ENCODE results near the gene DIAPH3. TPM values are rescaled to one million over a fixed set of nuclear protein-coding genes. Genes with fewer than 3 reads are reported as not detected.

The DIAPH3 gene
- total and polyA plus RNA-seq, 2 of the 8 experiments (the other 6 are each of a cell fraction or from before 2014, with no cell fraction given), result 8.0 to 30.8 TPM

- no peaks in the 10 kb centered on the region for H3K79me2 ChIP-seq (ENCODE audit: control insufficient read depth in 1 of 2, insufficient read depth in 2 of 2, low read length in 2 of 2)
- ChIA-PET CTCF (ENCODE audit: partially characterized antibody) (no interaction called here), POLR2A (ENCODE audit: partially characterized antibody) (no interaction called here)
- no peak overlapping the region for H3K9ac ChIP-seq (replicated peaks in 1 of 4; ENCODE audit: extremely low read depth in 1 of 4, low read depth in 3 of 4, low read length in 3 of 4)
- H3K4me3 ChIP-seq (ENCODE audit: extremely low read depth in 1 of 4, insufficient read depth in 2 of 4, low read depth in 3 of 4, low read length in 4 of 4), result no peak overlapping the region
- 89 to 100% methylated on average over 1 to 6 of the region's 6 CpGs for WGBS, 2 experiments (ENCODE audit: extremely low coverage in 1 of 2, insufficient coverage in 1 of 2, insufficient read length in 1 of 2, insufficient replicate concordance in 2 of 2, low coverage in 1 of 2, low lambda C conversion rate in 2 of 2, missing lambda C conversion rate in 1 of 2)
- no peaks in the 10 kb centered on the region for H3K4me1 ChIP-seq (replicated peaks in 1 of 4; ENCODE audit: control insufficient read depth in 3 of 4, insufficient read depth in 4 of 4, low read length in 3 of 4)
- H2AK5ac ChIP-seq (ENCODE audit: low read depth, low read length), result no peak overlapping the region
- DNase-seq (ENCODE audit: low read depth in 1 of 2, low spot score in 2 of 2) (no peak), FAIRE-seq (no peak)
- no peaks in the 10 kb centered on the region for H3K9me3 ChIP-seq (ENCODE audit: insufficient read depth in 2 of 2, low read depth in 1 of 2, low read length in 1 of 2)
- H3K4ac ChIP-seq (replicated peaks; ENCODE audit: insufficient read length, low read depth, low read length), result no peak overlapping the region
- H3K18ac ChIP-seq (ENCODE audit: extremely low read depth, low read length), result no peak overlapping the region
- no peak overlapping the region for H4K5ac ChIP-seq (ENCODE audit: insufficient read length, low read depth, low read length)
- H2BK15ac ChIP-seq (ENCODE audit: low read length), result no peak overlapping the region
- no peak overlapping the region for H2BK5ac ChIP-seq (ENCODE audit: low read depth, low read length)
- H3K27ac ChIP-seq (ENCODE audit: low read depth, low read length), result no peak overlapping the region
- H3K27me3 ChIP-seq (replicated peaks in 1 of 4; ENCODE audit: control insufficient read depth in 3 of 4, extremely low read depth in 1 of 4, insufficient read depth in 3 of 4, low read length in 3 of 4), result no peaks in the 10 kb centered on the region
- H4K8ac ChIP-seq (ENCODE audit: extremely low read depth, insufficient read depth, low read length), result no peak overlapping the region
- no peak overlapping the region for H2BK20ac ChIP-seq (ENCODE audit: low read length)
- no peak overlapping the region for H3K23ac ChIP-seq (ENCODE audit: insufficient read length)
- H2AFZ ChIP-seq (ENCODE audit: low read length), result no peak overlapping the region
- H4K91ac ChIP-seq (replicated peaks; ENCODE audit: insufficient read length, low read length), result no peak overlapping the region
- H4K20me1 ChIP-seq (replicated peaks in 1 of 2; ENCODE audit: control insufficient read depth in 1 of 2, insufficient read depth in 2 of 2, low read length in 2 of 2), result peaks cover 0 to 2% of the 10 kb centered on the region in 2 experiments
- no peaks in the 10 kb centered on the region for H3K23me2 ChIP-seq (ENCODE audit: low read depth, low read length)
- no peak overlapping the region for H2BK12ac ChIP-seq (ENCODE audit: low read depth, low read length)
- H3K14ac ChIP-seq (ENCODE audit: insufficient read length), result no peak overlapping the region
- peaks cover 0 to 3% (median 0%) of the 10 kb centered on the region in 4 experiments; a peak in 1 of 8 replicates for H3K36me3 ChIP-seq (ENCODE audit: control insufficient read depth in 2 of 4, insufficient read depth in 4 of 4, low read length in 3 of 4)
- H3K79me1 ChIP-seq (ENCODE audit: low read depth, low read length), result no peaks in the 10 kb centered on the region
- no peak overlapping the region for H3K56ac ChIP-seq (replicated peaks; ENCODE audit: insufficient read length, low read depth, low read length)
- H2BK120ac ChIP-seq (replicated peaks; ENCODE audit: low read depth, low read length), result no peak overlapping the region
- H3K4me2 ChIP-seq (ENCODE audit: insufficient read depth in 1 of 2, low read depth in 2 of 2, low read length in 2 of 2), result no peak overlapping the region
- TF ChIP-seq GTF2F1 (IDR thresholded peaks at IDR 0.05; ENCODE audit: borderline replicate concordance, low read depth, low read length) (no peak), FOSL1 (IDR thresholded peaks at IDR 0.05; ENCODE audit: insufficient read depth, low read depth, low read length) (no peak), TAF1 (IDR thresholded peaks at IDR 0.05; ENCODE audit: low read depth, low read length) (no peak), CHD1 (IDR thresholded peaks at IDR 0.05; ENCODE audit: low read depth, low read length) (no peak), JUN (IDR thresholded peaks at IDR 0.05; ENCODE audit: low read depth, low read length) (no peak), SIN3A (conservative IDR thresholded peaks at IDR 0.05 in 1 of 2, IDR thresholded peaks at IDR 0.05 in 1 of 2; ENCODE audit: low read depth in 1 of 2, low read length in 2 of 2) (no peak), RNF2 (IDR thresholded peaks at IDR 0.05; ENCODE audit: borderline replicate concordance, low read depth, low read length, missing control alignments, poor library complexity, severe bottlenecking) (no peak), KDM1A (IDR thresholded peaks at IDR 0.05; ENCODE audit: borderline replicate concordance, low read length) (no peak), CBX5 (IDR thresholded peaks at IDR 0.05; ENCODE audit: low read depth, low read length) (no peak), SP4 (IDR thresholded peaks at IDR 0.05; ENCODE audit: low read length) (no peak), NRF1 (IDR thresholded peaks at IDR 0.05; ENCODE audit: low read depth, low read length) (no peak), POLR2AphosphoS5 (IDR thresholded peaks at IDR 0.05; ENCODE audit: low read depth, low read length) (no peak), RBBP5 (IDR thresholded peaks at IDR 0.05; ENCODE audit: borderline replicate concordance, low read depth, low read length) (no peak), CEBPB (IDR thresholded peaks at IDR 0.05; ENCODE audit: low read depth, low read length) (no peak), TBP (IDR thresholded peaks at IDR 0.05; ENCODE audit: low read depth, low read length) (no peak)
Measured at GRCh38 chr13:60013166-60013565, 150.6 kb downstream of the DIAPH3 start.

All from H1 (cell line).